Measurements from ENCODE around the gene JPT1.

- TF ChIP-seq CTCF (IDR thresholded peaks at IDR 0.05) (no peak), EZH2 (IDR thresholded peaks at IDR 0.05) (no peak), EZH2phosphoT487 (IDR thresholded peaks at IDR 0.05) (no peak)
These were observed 525 bp downstream of the JPT1 start for GRCh38 chr17:75153780-75154194.
